ENCODE results near the gene ATP6AP2.
"Not testable (repeated sequence)": the region's sequence is repeated elsewhere in the genome, so short reads cannot be mapped to it uniquely, and the experiment has no call there.

Gene ATP6AP2

GRCh38 chrX:40580537-40581335, at the start of gene ATP6AP2:
Gene ATP6AP2, plus strand, starts transcription at chrX:40580970. Its CDS starts 96 bp downstream, at chrX:40581066.
- DNase-seq = peak; percentile 91

- no peak for DNase-seq
Measured at GRCh38 chrX:40531056-40531826, 49.5 kb upstream of the ATP6AP2 start.

- no peak for DNase-seq
Measured at GRCh38 chrX:40537310-40537709, 43.5 kb upstream of the ATP6AP2 start.

- no peak for DNase-seq
Measured at GRCh38 chrX:40538406-40538805, 42.4 kb upstream of the ATP6AP2 start.

- DNase-seq = peak; percentile 34
Measured at GRCh38 chrX:40539214-40540142, 41.3 kb upstream of the ATP6AP2 start.

- no peak for DNase-seq
Measured at GRCh38 chrX:40542208-40542607, 38.6 kb upstream of the ATP6AP2 start.

- no peak for DNase-seq
Measured at GRCh38 chrX:40542972-40543371, 37.8 kb upstream of the ATP6AP2 start.

GRCh38 chrX:40543661-40544328, 37.0 kb upstream of the ATP6AP2 start:
- DNase-seq = peak; percentile 83

GRCh38 chrX:40544343-40545266, 36.2 kb upstream of the ATP6AP2 start:
- peak; percentile 40 for DNase-seq

GRCh38 chrX:40546870-40547269, 33.9 kb upstream of the ATP6AP2 start:
- DNase-seq = no peak

- DNase-seq = peak; percentile 94
Measured at GRCh38 chrX:40550066-40550465, 30.7 kb upstream of the ATP6AP2 start.

- DNase-seq = peak; percentile 12
Measured at GRCh38 chrX:40552768-40553167, 28.0 kb upstream of the ATP6AP2 start.

GRCh38 chrX:40558590-40558989, 22.2 kb upstream of the ATP6AP2 start:
- no peak for DNase-seq

GRCh38 chrX:40563784-40564183, 17.0 kb upstream of the ATP6AP2 start:
- DNase-seq = no peak

GRCh38 chrX:40564447-40564846, 16.3 kb upstream of the ATP6AP2 start:
- DNase-seq = no peak

- no peak for DNase-seq
Measured at GRCh38 chrX:40570346-40571093, 10.2 kb upstream of the ATP6AP2 start.

- not testable (repeated sequence) for DNase-seq
Measured at GRCh38 chrX:40571164-40571563, 9.6 kb upstream of the ATP6AP2 start.

GRCh38 chrX:40571600-40571999, 9.2 kb upstream of the ATP6AP2 start:
- no peak for DNase-seq

GRCh38 chrX:40573763-40574162, 7.0 kb upstream of the ATP6AP2 start:
- DNase-seq = no peak

GRCh38 chrX:40575411-40575810, 5.4 kb upstream of the ATP6AP2 start:
- not testable (repeated sequence) for DNase-seq
